ENCODE results near the gene PIGO.

Gene PIGO
- total RNA-seq = 24.2 to 35.8 (median 32.2) reads per million in 3 donors

DNA sequence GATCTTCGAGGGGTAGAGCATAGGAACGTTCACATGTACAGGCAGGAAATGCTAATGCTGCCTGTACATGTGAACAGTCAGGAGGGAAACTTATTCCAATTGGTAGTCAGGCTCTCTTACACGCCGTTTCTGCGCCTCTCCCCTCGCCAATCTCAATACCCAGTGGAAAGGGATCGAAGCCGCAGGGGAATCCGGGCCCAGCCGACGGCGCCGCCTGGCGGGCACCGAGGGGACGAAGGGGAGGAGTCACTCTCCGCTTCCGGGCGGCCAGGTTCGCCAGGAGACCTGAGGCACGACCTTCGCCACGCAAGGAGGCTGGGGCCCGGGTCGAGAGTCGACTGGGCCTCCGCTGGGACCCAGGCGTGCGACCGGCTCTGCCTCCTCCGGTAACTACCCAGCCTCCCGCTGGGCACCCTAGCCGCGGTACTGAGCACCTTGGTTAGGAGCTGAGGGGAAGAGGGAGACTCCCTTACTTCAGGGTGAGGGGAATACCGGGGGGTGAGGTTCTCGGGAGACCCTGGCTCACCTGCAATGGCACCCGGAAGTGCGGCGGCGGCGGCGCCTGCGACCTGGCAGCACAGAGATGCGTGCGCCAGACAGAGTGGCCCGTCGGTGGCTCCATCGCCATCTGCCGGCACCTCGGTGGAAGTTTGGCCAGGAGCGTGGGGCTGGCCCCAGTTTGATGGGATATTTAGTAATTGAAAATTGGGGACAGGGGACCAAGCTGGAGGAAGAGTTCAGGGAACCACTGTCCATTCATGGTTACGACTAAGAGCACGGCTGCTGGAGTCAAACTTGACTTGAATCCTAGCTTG is at the start of gene PIGO:
Gene PIGO (minus strand): TSS at position 557 of the 815 bp plus-strand sequence. CDS start 1,026 bp downstream, outside the sequence.
- H3K27ac ChIP-seq (ENCODE audit: insufficient read depth, low read length, poor library complexity, severe bottlenecking) = peak within 1 kb of the TSS; percentile 97
- H3K36me3 ChIP-seq (ENCODE audit: control insufficient read depth, insufficient read depth, low read length) = peaks cover 52% of the 10 kb centered on the region
- H3K4me3 ChIP-seq (ENCODE audit: insufficient read depth, low read depth, low read length, poor library complexity, severe bottlenecking) = peak within 1 kb of the TSS; percentile 64
- H3K4me1 ChIP-seq (ENCODE audit: control insufficient read depth, insufficient read depth, low read length, poor library complexity, severe bottlenecking) = no peaks in the 10 kb centered on the region
- H3K9me3 ChIP-seq (ENCODE audit: control insufficient read depth, low read length) = no peaks in the 10 kb centered on the region
- no peaks in the 10 kb centered on the region for H3K27me3 ChIP-seq (replicated peaks; ENCODE audit: control insufficient read depth, insufficient read depth, low read length, poor library complexity, severe bottlenecking)
- DNase-seq = peak; percentile 78 to 84 (median 80)

DNA sequence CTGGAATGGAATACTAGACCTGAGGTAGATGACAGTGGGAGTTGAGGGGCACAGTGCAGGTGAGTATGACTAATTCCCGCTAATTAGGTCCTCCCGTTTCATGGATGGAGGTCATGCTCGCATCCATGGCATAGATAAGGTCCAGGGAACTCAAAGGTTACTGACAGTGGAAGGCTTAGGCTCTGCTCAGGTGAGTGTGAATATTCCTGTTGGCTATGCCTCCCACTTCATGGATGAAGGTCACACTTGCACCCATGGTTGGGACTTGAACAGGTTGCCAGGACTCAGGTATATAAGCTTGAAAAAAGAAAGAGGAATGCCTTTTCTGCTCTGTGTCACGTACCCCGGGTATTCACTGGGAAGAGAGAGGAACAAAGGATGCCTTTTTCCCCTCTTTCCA is 45.6 kb upstream of the PIGO start:
- Histone ChIP-seq H3K27me3 (replicated peaks; ENCODE audit: control insufficient read depth, insufficient read depth, low read length, poor library complexity, severe bottlenecking) (no peaks in the 10 kb centered on the region), H3K27ac (ENCODE audit: insufficient read depth, low read length, poor library complexity, severe bottlenecking) (no peak overlapping the region), H3K4me1 (ENCODE audit: control insufficient read depth, insufficient read depth, low read length, poor library complexity, severe bottlenecking) (no peaks in the 10 kb centered on the region), H3K36me3 (ENCODE audit: control insufficient read depth, insufficient read depth, low read length) (no peaks in the 10 kb centered on the region), H3K9me3 (ENCODE audit: control insufficient read depth, low read length) (no peaks in the 10 kb centered on the region), H3K4me3 (ENCODE audit: insufficient read depth, low read depth, low read length, poor library complexity, severe bottlenecking) (no peak overlapping the region)
- DNase-seq = no peak

DNA sequence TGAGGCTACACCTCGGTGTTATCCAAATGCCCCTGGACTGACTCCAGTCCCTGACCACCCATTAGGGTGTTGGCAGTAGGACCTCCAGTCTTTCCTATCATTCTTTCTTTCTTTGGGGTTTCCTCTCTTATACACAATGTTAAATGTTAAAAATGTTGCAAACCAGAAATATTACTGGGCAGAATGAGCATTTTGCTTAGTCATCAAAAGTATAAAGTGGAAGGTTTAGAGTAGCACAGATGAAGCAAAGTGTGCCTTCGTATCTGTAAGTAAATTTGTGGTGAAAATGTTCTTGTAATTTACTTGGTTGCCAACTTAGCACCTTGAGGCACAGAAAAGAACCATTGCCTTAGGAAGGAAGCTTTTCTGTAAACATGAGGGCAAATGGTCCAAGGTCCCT is 43.7 kb upstream of the PIGO start:
- Histone ChIP-seq H3K36me3 (ENCODE audit: control insufficient read depth, insufficient read depth, low read length) (no peaks in the 10 kb centered on the region), H3K9me3 (ENCODE audit: control insufficient read depth, low read length) (no peaks in the 10 kb centered on the region), H3K4me3 (ENCODE audit: insufficient read depth, low read depth, low read length, poor library complexity, severe bottlenecking) (no peak overlapping the region), H3K4me1 (ENCODE audit: control insufficient read depth, insufficient read depth, low read length, poor library complexity, severe bottlenecking) (no peaks in the 10 kb centered on the region), H3K27ac (ENCODE audit: insufficient read depth, low read length, poor library complexity, severe bottlenecking) (no peak overlapping the region), H3K27me3 (replicated peaks; ENCODE audit: control insufficient read depth, insufficient read depth, low read length, poor library complexity, severe bottlenecking) (no peaks in the 10 kb centered on the region)
- no peak for DNase-seq

DNA sequence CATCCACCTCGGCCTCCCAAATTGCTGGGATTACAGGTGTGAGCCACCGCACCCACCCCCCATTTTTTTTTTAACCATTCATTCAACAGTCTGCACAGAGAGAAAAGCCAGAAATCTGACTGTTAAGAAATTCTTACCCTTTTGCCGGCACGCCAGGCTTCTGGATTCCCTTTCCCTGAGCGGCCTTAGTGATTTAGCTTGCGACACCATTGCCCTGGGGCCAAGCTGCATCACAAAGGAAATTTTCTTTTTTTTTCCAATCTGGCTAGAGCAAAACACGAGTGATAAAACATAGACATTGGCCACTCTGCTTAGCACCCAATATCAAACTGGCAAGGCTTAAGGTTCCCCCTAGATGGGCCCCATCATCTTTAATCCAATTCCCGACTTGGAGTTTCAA is 40.5 kb upstream of the PIGO start:
- DNase-seq = no peak
- no peaks in the 10 kb centered on the region for H3K27me3 ChIP-seq (replicated peaks; ENCODE audit: control insufficient read depth, insufficient read depth, low read length, poor library complexity, severe bottlenecking)
- no peak overlapping the region for H3K4me3 ChIP-seq (ENCODE audit: insufficient read depth, low read depth, low read length, poor library complexity, severe bottlenecking)
- no peaks in the 10 kb centered on the region for H3K36me3 ChIP-seq (ENCODE audit: control insufficient read depth, insufficient read depth, low read length)
- no peaks in the 10 kb centered on the region for H3K9me3 ChIP-seq (ENCODE audit: control insufficient read depth, low read length)
- no peaks in the 10 kb centered on the region for H3K4me1 ChIP-seq (ENCODE audit: control insufficient read depth, insufficient read depth, low read length, poor library complexity, severe bottlenecking)
- no peak overlapping the region for H3K27ac ChIP-seq (ENCODE audit: insufficient read depth, low read length, poor library complexity, severe bottlenecking)

DNA sequence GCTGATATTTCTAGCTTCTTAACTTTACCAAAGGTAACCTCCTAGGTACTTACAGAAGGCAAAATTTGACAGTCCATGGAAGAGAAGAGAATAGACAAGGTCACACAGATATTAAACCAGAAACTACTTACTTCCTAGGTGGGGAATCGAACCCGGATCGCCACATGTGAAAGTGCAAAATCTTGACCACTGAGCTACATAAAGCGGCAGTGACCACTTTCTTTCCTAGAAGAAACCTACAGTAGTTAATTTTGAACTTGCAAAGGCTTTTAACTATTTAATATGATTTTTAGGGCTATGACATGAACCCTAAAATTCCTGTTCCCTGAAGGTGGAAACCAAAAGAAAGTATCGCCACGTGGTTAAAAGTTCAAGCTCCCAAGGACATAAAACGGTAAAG is 39.6 kb upstream of the PIGO start:
- no peaks in the 10 kb centered on the region for H3K27me3 ChIP-seq (replicated peaks; ENCODE audit: control insufficient read depth, insufficient read depth, low read length, poor library complexity, severe bottlenecking)
- H3K4me3 ChIP-seq (ENCODE audit: insufficient read depth, low read depth, low read length, poor library complexity, severe bottlenecking) = no peak overlapping the region
- H3K27ac ChIP-seq (ENCODE audit: insufficient read depth, low read length, poor library complexity, severe bottlenecking) = no peak overlapping the region
- no peak for DNase-seq
- H3K4me1 ChIP-seq (ENCODE audit: control insufficient read depth, insufficient read depth, low read length, poor library complexity, severe bottlenecking) = no peaks in the 10 kb centered on the region
- no peaks in the 10 kb centered on the region for H3K36me3 ChIP-seq (ENCODE audit: control insufficient read depth, insufficient read depth, low read length)
- no peaks in the 10 kb centered on the region for H3K9me3 ChIP-seq (ENCODE audit: control insufficient read depth, low read length)

DNA sequence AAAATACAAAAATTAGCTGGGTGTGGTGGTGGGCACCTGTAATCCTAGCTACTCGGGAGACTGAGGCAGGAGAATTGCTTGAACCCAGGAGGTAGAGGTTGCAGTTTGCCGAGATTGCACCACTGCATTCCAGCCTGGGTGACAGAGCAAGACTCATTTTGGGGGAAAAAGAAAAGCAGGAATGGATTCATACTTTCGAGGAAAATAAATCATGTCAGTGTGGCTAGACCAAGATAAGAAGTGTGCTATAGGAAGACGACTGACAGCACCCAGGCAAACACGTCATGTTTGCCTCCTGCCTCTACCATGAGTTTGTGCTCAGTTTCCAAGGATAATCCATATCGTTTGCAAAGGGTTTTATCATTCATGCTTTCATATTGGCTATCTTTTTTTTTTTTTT is 38.5 kb upstream of the PIGO start:
- Histone ChIP-seq H3K4me1 (ENCODE audit: control insufficient read depth, insufficient read depth, low read length, poor library complexity, severe bottlenecking) (no peaks in the 10 kb centered on the region), H3K9me3 (ENCODE audit: control insufficient read depth, low read length) (no peaks in the 10 kb centered on the region), H3K4me3 (ENCODE audit: insufficient read depth, low read depth, low read length, poor library complexity, severe bottlenecking) (no peak overlapping the region), H3K27me3 (replicated peaks; ENCODE audit: control insufficient read depth, insufficient read depth, low read length, poor library complexity, severe bottlenecking) (no peaks in the 10 kb centered on the region), H3K36me3 (ENCODE audit: control insufficient read depth, insufficient read depth, low read length) (no peaks in the 10 kb centered on the region), H3K27ac (ENCODE audit: insufficient read depth, low read length, poor library complexity, severe bottlenecking) (no peak overlapping the region)
- no peak for DNase-seq

DNA sequence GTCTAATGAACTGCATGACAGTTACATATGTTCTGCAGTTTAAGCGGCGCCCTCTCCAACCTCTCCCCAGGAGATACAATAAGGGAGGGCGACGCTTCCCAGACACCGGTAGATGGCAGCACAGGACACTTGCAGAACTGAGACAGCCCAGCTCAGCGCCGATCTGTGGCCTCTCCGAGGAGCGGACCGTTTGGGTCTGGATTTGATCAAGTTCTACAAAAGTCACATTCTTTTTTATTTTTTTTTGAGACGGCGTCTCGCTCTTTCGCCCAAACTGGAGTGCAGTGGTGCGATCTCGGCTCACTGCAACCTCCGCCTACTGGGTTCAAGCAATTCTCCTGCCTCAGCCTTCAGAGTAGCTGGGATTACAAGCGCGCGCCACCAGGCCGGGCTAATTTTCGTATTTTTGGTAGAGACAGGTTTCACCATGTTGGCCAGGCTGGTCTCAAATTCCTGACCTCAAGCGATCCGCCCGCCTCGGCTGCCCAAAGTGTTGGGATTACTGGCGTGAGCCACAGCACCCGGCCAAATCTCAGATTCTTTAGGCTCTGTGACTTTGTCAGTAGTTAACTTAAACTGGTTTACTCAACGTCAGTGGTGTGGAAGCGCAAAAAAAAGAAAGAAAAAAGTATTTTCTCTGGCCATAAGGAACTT is 20.6 kb upstream of the PIGO start:
- peak; percentile 74 to 82 (median 74) for DNase-seq
- Histone ChIP-seq H3K27ac (ENCODE audit: insufficient read depth, low read length, poor library complexity, severe bottlenecking) (peak overlapping the region; percentile 78), H3K27me3 (replicated peaks; ENCODE audit: control insufficient read depth, insufficient read depth, low read length, poor library complexity, severe bottlenecking) (no peaks in the 10 kb centered on the region), H3K36me3 (ENCODE audit: control insufficient read depth, insufficient read depth, low read length) (no peaks in the 10 kb centered on the region), H3K9me3 (ENCODE audit: control insufficient read depth, low read length) (no peaks in the 10 kb centered on the region), H3K4me1 (ENCODE audit: control insufficient read depth, insufficient read depth, low read length, poor library complexity, severe bottlenecking) (peaks cover 34% of the 10 kb centered on the region), H3K4me3 (ENCODE audit: insufficient read depth, low read depth, low read length, poor library complexity, severe bottlenecking) (peak overlapping the region; percentile 61)

DNA sequence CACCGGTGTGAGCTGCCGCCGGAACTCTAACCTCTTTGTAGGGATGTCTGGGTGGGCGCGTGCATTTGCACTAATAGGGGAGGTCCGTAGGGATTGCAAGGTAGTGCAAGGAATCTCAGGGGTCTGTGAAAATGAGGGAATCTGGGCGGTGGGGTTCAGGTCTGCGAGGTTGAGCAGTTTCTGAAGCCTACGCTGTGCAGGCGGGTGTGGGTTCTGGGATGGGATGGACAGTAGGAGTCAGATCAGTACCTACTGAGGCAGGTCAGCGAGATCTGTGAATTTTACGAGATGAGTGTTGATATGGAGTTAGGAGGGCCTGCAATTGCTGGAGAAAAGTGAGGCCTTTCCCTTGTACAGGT is 20.1 kb upstream of the PIGO start:
- Histone ChIP-seq H3K27ac (ENCODE audit: insufficient read depth, low read length, poor library complexity, severe bottlenecking) (peak overlapping the region; percentile 78), H3K36me3 (ENCODE audit: control insufficient read depth, insufficient read depth, low read length) (no peaks in the 10 kb centered on the region), H3K9me3 (ENCODE audit: control insufficient read depth, low read length) (no peaks in the 10 kb centered on the region), H3K4me3 (ENCODE audit: insufficient read depth, low read depth, low read length, poor library complexity, severe bottlenecking) (peak overlapping the region; percentile 61), H3K4me1 (ENCODE audit: control insufficient read depth, insufficient read depth, low read length, poor library complexity, severe bottlenecking) (peaks cover 38% of the 10 kb centered on the region), H3K27me3 (replicated peaks; ENCODE audit: control insufficient read depth, insufficient read depth, low read length, poor library complexity, severe bottlenecking) (no peaks in the 10 kb centered on the region)
- DNase-seq = no peak

DNA sequence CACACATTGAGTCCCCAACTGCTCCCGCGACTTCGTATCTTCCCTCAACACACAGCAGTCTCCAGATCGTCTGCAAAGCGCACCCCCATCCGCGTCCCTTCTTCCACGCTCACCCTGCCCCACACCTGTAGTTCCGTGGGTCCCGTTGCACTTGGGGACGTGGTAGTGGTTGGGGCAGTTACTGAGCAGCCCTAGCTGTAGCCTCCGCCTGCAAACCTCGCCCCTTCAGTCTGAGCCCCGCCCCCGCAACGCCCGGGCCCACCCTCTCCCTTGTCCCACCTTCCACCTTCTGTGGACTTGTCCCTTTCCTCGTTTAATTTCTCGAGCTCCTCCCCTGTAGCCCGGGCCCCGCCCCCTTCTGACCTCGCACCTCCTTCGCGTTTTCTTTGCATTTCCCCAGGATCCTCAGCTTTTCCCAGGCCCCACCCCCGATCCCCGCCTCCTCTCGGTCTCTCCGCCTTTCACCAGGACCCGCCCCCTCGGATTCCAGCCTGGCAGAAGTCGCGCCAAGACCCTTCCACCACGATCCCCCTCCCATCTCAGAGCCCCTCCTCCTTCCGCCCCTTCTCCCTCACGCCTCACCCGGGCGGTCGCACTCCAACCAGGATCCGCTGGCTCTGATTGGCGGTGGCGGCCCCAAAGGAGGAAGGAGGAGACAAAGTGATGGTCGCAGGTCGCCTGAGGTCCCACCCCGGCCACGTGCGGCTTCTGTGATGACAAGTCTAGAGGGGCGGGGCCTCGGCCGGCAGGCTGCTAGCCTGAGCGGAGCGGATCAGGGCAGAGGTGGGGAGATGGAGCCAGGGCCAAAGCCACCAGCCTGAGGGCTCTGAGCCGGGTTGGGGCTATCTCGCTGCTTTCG is 19.5 kb upstream of the PIGO start, which contains the start of gene ATOSB:
Gene ATOSB (minus strand): TSS at position 183 of the 859 bp plus-strand sequence. CDS start 7,588 bp downstream, outside the sequence.
- peak; percentile 89 to 94 (median 91) for DNase-seq
- Histone ChIP-seq H3K4me1 (ENCODE audit: control insufficient read depth, insufficient read depth, low read length, poor library complexity, severe bottlenecking) (peaks cover 41% of the 10 kb centered on the region), H3K27ac (ENCODE audit: insufficient read depth, low read length, poor library complexity, severe bottlenecking) (peak within 1 kb of the TSS; percentile 78), H3K9me3 (ENCODE audit: control insufficient read depth, low read length) (no peaks in the 10 kb centered on the region), H3K27me3 (replicated peaks; ENCODE audit: control insufficient read depth, insufficient read depth, low read length, poor library complexity, severe bottlenecking) (no peaks in the 10 kb centered on the region), H3K36me3 (ENCODE audit: control insufficient read depth, insufficient read depth, low read length) (no peaks in the 10 kb centered on the region), H3K4me3 (ENCODE audit: insufficient read depth, low read depth, low read length, poor library complexity, severe bottlenecking) (peak within 1 kb of the TSS; percentile 61)
